GM18907 (cell line): Measurements from ENCODE around the gene PCDH12.

Experiments
- ATAC-seq: cut with Tn5 transposase; IDR thresholded peaks from one replicate; pipeline ENCODE4 v1.9.1; 2021; ENCODE audit warnings: mild to moderate bottlenecking, moderate library complexity; ENCODE audit not compliant: unreplicated experiment

The PCDH12 gene

GRCh38 chr5:141941307-141941706 is 16.7 kb downstream of the PCDH12 start:
- ATAC-seq, result no peak

GRCh38 chr5:141940695-141941271 is 17.2 kb downstream of the PCDH12 start:
- no peak for ATAC-seq

GRCh38 chr5:141935538-141935937 is 22.5 kb downstream of the PCDH12 start:
- no peak for ATAC-seq

GRCh38 chr5:141934099-141934844 is 23.7 kb downstream of the PCDH12 start:
- ATAC-seq, result no peak

- ATAC-seq, result no peak
Measured at GRCh38 chr5:141933151-141933550, 24.9 kb downstream of the PCDH12 start.

GRCh38 chr5:141931694-141932093 is 26.3 kb downstream of the PCDH12 start:
- no peak for ATAC-seq

GRCh38 chr5:141929398-141930058 is 28.5 kb downstream of the PCDH12 start:
- ATAC-seq, result no peak

- ATAC-seq, result no peak
Measured at GRCh38 chr5:141928051-141928450, 30.0 kb downstream of the PCDH12 start.

- ATAC-seq, result no peak
Measured at GRCh38 chr5:141926434-141926833, 31.6 kb downstream of the PCDH12 start.

GRCh38 chr5:141923448-141924313 is 34.3 kb downstream of the PCDH12 start, which contains the start of gene DELE1:
DELE1 (plus strand) TSS chr5:141923871; CDS start chr5:141923942, 71 bp downstream.
- peak; percentile 99 for ATAC-seq

GRCh38 chr5:141922827-141923447 is 35.1 kb downstream of the PCDH12 start:
- ATAC-seq, result peak; percentile 12

- ATAC-seq, result no peak
Measured at GRCh38 chr5:141920771-141921170, 37.2 kb downstream of the PCDH12 start.

- ATAC-seq, result no peak
Measured at GRCh38 chr5:141919218-141920119, 38.5 kb downstream of the PCDH12 start.

GRCh38 chr5:141917760-141918159 is 40.2 kb downstream of the PCDH12 start:
- no peak for ATAC-seq

- no peak for ATAC-seq
Measured at GRCh38 chr5:141916522-141916921, 41.5 kb downstream of the PCDH12 start.

GRCh38 chr5:141915881-141916336 is 42.1 kb downstream of the PCDH12 start:
- no peak for ATAC-seq

GRCh38 chr5:141914797-141915196 is 43.2 kb downstream of the PCDH12 start:
- no peak for ATAC-seq

- peak; percentile 80 for ATAC-seq
Measured at GRCh38 chr5:141914199-141914743, 43.7 kb downstream of the PCDH12 start.

GRCh38 chr5:141913560-141914198 is 44.3 kb downstream of the PCDH12 start:
- no peak for ATAC-seq
